ENCODE results near the gene CYB561A3. TPM values are rescaled to one million over a fixed set of nuclear protein-coding genes. Genes with fewer than 3 reads are reported as not detected.

Gene CYB561A3
- total and polyA plus RNA-seq, 7 experiments from 2014 or later = 37.9 to 73.8 (median 45.5) TPM

- DNase-seq (no peak), ATAC-seq (no peak)
- intact Hi-C loops (cut with micrococcal nuclease) = no loop called here
- POLR2A ChIA-PET = interaction anchor here (1.0 to 5.7 kb wide), 3 partner anchors 20 to 55 kb away, joined by 3 to 70 read pairs (median 3); no protein-coding TSS in a partner anchor
- peaks cover 1 to 14% (median 8%) of the 10 kb centered on the region in 5 donors for H3K36me3 Mint-ChIP-seq
- H3K4me1 ChIP-seq (ENCODE audit: control insufficient read depth in 2 of 2, insufficient read depth in 2 of 2, low read length in 2 of 2) = peaks cover 14 to 15% of the 10 kb centered on the region in 2 donors
- H3K27me3 Mint-ChIP-seq = no peaks in the 10 kb centered on the region
- no peak overlapping the region for H3K27ac Mint-ChIP-seq
- no peak overlapping the region for H3K27ac ChIP-seq (ENCODE audit: low read depth, low read length)
- peaks cover 0 to 24% (median 0%) of the 10 kb centered on the region in 3 experiments for H3K36me3 ChIP-seq (ENCODE audit: control insufficient read depth in 2 of 3, insufficient read depth in 3 of 3, low read length in 3 of 3)
- H3K4me1 Mint-ChIP-seq = peaks cover 5 to 25% (median 22%) of the 10 kb centered on the region in 7 donors
- peaks cover 0 to 3% (median 0%) of the 10 kb centered on the region in 11 donors for H3K9me3 Mint-ChIP-seq
- no peak overlapping the region for H3K4me3 Mint-ChIP-seq
- CTCF ChIA-PET = interaction anchor here (2.4 to 7.2 kb wide), 3 partner anchors 40 to 54 kb away, joined by 6 to 184 read pairs (median 54); partner anchors contain the start of gene TMEM216
- H3K9me3 ChIP-seq (ENCODE audit: control insufficient read depth in 2 of 3, low read length in 3 of 3) = no peaks in the 10 kb centered on the region
- no peaks in the 10 kb centered on the region for H3K27me3 ChIP-seq (ENCODE audit: control insufficient read depth in 2 of 2, insufficient read depth in 2 of 2, low read length in 2 of 2)
- no peak overlapping the region for H3K4me3 ChIP-seq (ENCODE audit: low read length)
These were observed 23.8 kb downstream of the CYB561A3 start for GRCh38 chr11:61337706-61338470.

- H3K27me3 ChIP-seq (ENCODE audit: control insufficient read depth in 2 of 2, insufficient read depth in 2 of 2, low read length in 2 of 2) = no peaks in the 10 kb centered on the region
- peak; percentile 74 to 90 (median 85) for DNase-seq
- Mint-ChIP-seq H3K4me3 (peak overlapping the region in 2 of 10 donors; percentile 7 to 17), H3K27ac (peak overlapping the region; percentile 66 to 98 (median 87)), H3K27me3 (no peaks in the 10 kb centered on the region), H3K4me1 (peaks cover 20 to 38% (median 37%) of the 10 kb centered on the region in 7 donors), H3K9me3 (peaks cover 0 to 3% (median 0%) of the 10 kb centered on the region in 11 donors), H3K36me3 (peaks cover 4 to 14% (median 8%) of the 10 kb centered on the region in 5 donors)
- ChIA-PET CTCF (interaction anchor here (0.6 to 7.2 kb wide), 20 partner anchors 14 to 180 kb away, joined by 3 to 184 read pairs (median 7); partner anchors contain the start of genes CPSF7, CYB561A3, SDHAF2 and TMEM138), POLR2A (interaction anchor here (0.6 to 5.7 kb wide), 15 partner anchors 12 to 1664 kb away, joined by 3 to 82 read pairs (median 3); partner anchors contain the start of genes CPSF7, CYB561A3, SDHAF2 and TMEM138)
- peak overlapping the region; percentile 68 for H3K27ac ChIP-seq (ENCODE audit: low read depth, low read length)
- peaks cover 0 to 20% (median 0%) of the 10 kb centered on the region in 3 experiments for H3K36me3 ChIP-seq (ENCODE audit: control insufficient read depth in 2 of 3, insufficient read depth in 3 of 3, low read length in 3 of 3)
- ATAC-seq = peak; percentile 73
- no peaks in the 10 kb centered on the region for H3K9me3 ChIP-seq (ENCODE audit: control insufficient read depth in 2 of 3, low read length in 3 of 3)
- H3K4me1 ChIP-seq (ENCODE audit: control insufficient read depth in 2 of 2, insufficient read depth in 2 of 2, low read length in 2 of 2) = peaks cover 24 to 25% of the 10 kb centered on the region in 2 donors
- H3K4me3 ChIP-seq (ENCODE audit: low read length) = no peak overlapping the region
- intact Hi-C loops (cut with micrococcal nuclease) = loop anchor here (1.0 kb wide), 4 partner anchors 25 to 99 kb away; partner anchors contain the start of gene CYB561A3 (in 1 of the 2)
These were observed 25.3 kb downstream of the CYB561A3 start for GRCh38 chr11:61336171-61336935.

GRCh38 chr11:61335355-61335710, 26.3 kb downstream of the CYB561A3 start:
- peak overlapping the region; percentile 99 for H3K27ac ChIP-seq (ENCODE audit: low read depth, low read length)

GRCh38 chr11:61334434-61335354, 27.0 kb downstream of the CYB561A3 start:
- Mint-ChIP-seq H3K36me3 (peaks cover 0 to 15% (median 8%) of the 10 kb centered on the region in 5 donors), H3K4me1 (peaks cover 30 to 54% (median 52%) of the 10 kb centered on the region in 7 donors), H3K9me3 (peaks cover 0 to 3% (median 0%) of the 10 kb centered on the region in 11 donors), H3K27ac (peak overlapping the region; percentile 91 to 100 (median 98)), H3K4me3 (peak overlapping the region; percentile 83 to 100 (median 95)), H3K27me3 (no peaks in the 10 kb centered on the region)
- no peaks in the 10 kb centered on the region for H3K27me3 ChIP-seq (ENCODE audit: control insufficient read depth in 2 of 2, insufficient read depth in 2 of 2, low read length in 2 of 2)
- no peak overlapping the region for H3K4me3 ChIP-seq (ENCODE audit: low read length)
- ChIA-PET POLR2A (interaction anchor here (0.5 to 5.7 kb wide), 10 partner anchors 27 to 316 kb away, joined by 3 to 82 read pairs (median 4); partner anchors contain the start of genes CPSF7, CYB561A3, SDHAF2 and TMEM138), CTCF (interaction anchor here (1.7 to 7.2 kb wide), 6 partner anchors 28 to 101 kb away, joined by 5 to 184 read pairs (median 30); partner anchors contain the start of genes CYB561A3, TMEM138 and TMEM216)
- no peaks in the 10 kb centered on the region for H3K9me3 ChIP-seq (ENCODE audit: control insufficient read depth in 2 of 3, low read length in 3 of 3)
- peaks cover 0 to 15% (median 3%) of the 10 kb centered on the region in 3 experiments for H3K36me3 ChIP-seq (ENCODE audit: control insufficient read depth in 2 of 3, insufficient read depth in 3 of 3, low read length in 3 of 3)
- peaks cover 27 to 30% of the 10 kb centered on the region in 2 donors for H3K4me1 ChIP-seq (ENCODE audit: control insufficient read depth in 2 of 2, insufficient read depth in 2 of 2, low read length in 2 of 2)
- intact Hi-C loops (cut with micrococcal nuclease) = loop anchor here in 1 of 2 donors (5.0 kb wide), 2 partner anchors 37 to 427 kb away; partner anchors contain the start of genes PRPF19 and VWCE
- DNase-seq (no peak), ATAC-seq (no peak)
- peak overlapping the region; percentile 99 for H3K27ac ChIP-seq (ENCODE audit: low read depth, low read length)

More at GRCh38 chr11:61335355-61335710, 26.3 kb downstream of the CYB561A3 start:
- no peaks in the 10 kb centered on the region for H3K27me3 Mint-ChIP-seq
- peaks cover 0 to 11% (median 4%) of the 10 kb centered on the region in 5 donors for H3K36me3 Mint-ChIP-seq
- H3K9me3 ChIP-seq (ENCODE audit: control insufficient read depth in 2 of 3, low read length in 3 of 3) = no peaks in the 10 kb centered on the region
- CTCF ChIA-PET = interaction anchor here (1.1 to 7.2 kb wide), 10 partner anchors 27 to 104 kb away, joined by 3 to 184 read pairs (median 17); partner anchors contain the start of genes CPSF7, CYB561A3, SDHAF2 and TMEM138
- intact Hi-C loops (cut with micrococcal nuclease) = no loop called here
- H3K4me1 ChIP-seq (ENCODE audit: control insufficient read depth in 2 of 2, insufficient read depth in 2 of 2, low read length in 2 of 2) = peaks cover 27 to 30% of the 10 kb centered on the region in 2 donors
- H3K4me3 ChIP-seq (ENCODE audit: low read length) = no peak overlapping the region
- H3K9me3 Mint-ChIP-seq = peaks cover 0 to 3% (median 0%) of the 10 kb centered on the region in 11 donors
- peaks cover 0 to 11% (median 0%) of the 10 kb centered on the region in 3 experiments for H3K36me3 ChIP-seq (ENCODE audit: control insufficient read depth in 2 of 3, insufficient read depth in 3 of 3, low read length in 3 of 3)
- peak overlapping the region in 3 of 10 donors; percentile 5 to 51 (median 49) for H3K4me3 Mint-ChIP-seq
- ATAC-seq = no peak
- peaks cover 23 to 47% (median 46%) of the 10 kb centered on the region in 7 donors for H3K4me1 Mint-ChIP-seq
- H3K27me3 ChIP-seq (ENCODE audit: control insufficient read depth in 2 of 2, insufficient read depth in 2 of 2, low read length in 2 of 2) = no peaks in the 10 kb centered on the region
- H3K27ac Mint-ChIP-seq = peak overlapping the region; percentile 38 to 99 (median 91)
- no peak for DNase-seq
- POLR2A ChIA-PET = interaction anchor here (0.6 to 5.7 kb wide), 10 partner anchors 13 to 431 kb away, joined by 3 to 82 read pairs (median 4); partner anchors contain the start of genes CPSF7, CYB561A3, SDHAF2 and TMEM138

Measured in naive thymus-derived CD4-positive, alpha-beta T cell (primary cell).